Activated CD8-positive, alpha-beta T cell treated with anti-CD3 and anti-CD28 coated beads for 36 hours (primary cell): Measurements from ENCODE around the gene TTC39B. TPM values are rescaled to one million over a fixed set of nuclear protein-coding genes. Genes with fewer than 3 reads are reported as not detected.

Experiments
- ATAC-seq: fragments of 200-7000 bp; cut with Tn5 transposase; one replicate; pipeline ENCODE4 v1.10.0; 2021; ENCODE audit warnings: mild to moderate bottlenecking, moderate library complexity
- CTCF ChIA-PET: fragments of 350-600 bp; sonication (Branson Sonifier 250); formaldehyde crosslinking; loops from one replicate; lab custom pipeline; 2021; ENCODE audit warnings: antibody characterized with exemption; lab: Charles Lee
- POLR2A ChIA-PET: fragments of 350-600 bp; sonication (Branson Sonifier 250); formaldehyde crosslinking; loops from one replicate; lab custom pipeline; 2021; ENCODE audit warnings: antibody characterized with exemption; lab: Charles Lee
- DNase-seq: peaks from one replicate; pipeline ENCODE4 v3.0.0-alpha.2; 2020
- H3K27ac Mint-ChIP-seq: one replicate; pipeline ENCODE4 v1.8.0; 2021; ENCODE audit warnings: mild to moderate bottlenecking, mixed read lengths
- H3K27me3 Mint-ChIP-seq: one replicate; pipeline ENCODE4 v1.8.0; 2021; ENCODE audit warnings: mixed read lengths
- H3K36me3 Mint-ChIP-seq: one replicate; pipeline ENCODE4 v1.8.0; 2021; ENCODE audit warnings: low read depth, mixed read lengths
- H3K4me1 Mint-ChIP-seq: one replicate; pipeline ENCODE4 v1.8.0; 2021; ENCODE audit warnings: low read depth, mixed read lengths
- H3K4me3 Mint-ChIP-seq: one replicate; pipeline ENCODE4 v1.8.0; 2021; ENCODE audit warnings: mild to moderate bottlenecking, moderate library complexity, mixed read lengths
- H3K9me3 Mint-ChIP-seq: one replicate; pipeline ENCODE4 v1.8.0; 2021; ENCODE audit warnings: mixed read lengths
- intact Hi-C: fragments of 100-400 bp; cut with micrococcal nuclease; formaldehyde crosslinking; loops from one replicate; pipeline ENCODE4 v1.10.0; 2022
- total RNA-seq, 2 experiments: library from RNA; stranded (reverse); gene quantifications; one replicate each; pipeline ENCODE4 v1.2.3, GENCODE V29; 2021
- TF ChIP-seq, protein P1 (sequence below): fragments of 200-600 bp; IDR thresholded peaks from one replicate; pipeline ENCODE4 v1.8.0; 2022; ENCODE audit warnings: antibody characterized with exemption, mild to moderate bottlenecking

Gene TTC39B
- total RNA-seq, 2 experiments from 2014 or later = 17.8 to 18.5 TPM

GRCh38 chr9:15144622-15145061 is 162.4 kb downstream of the TTC39B start:
- H3K27ac Mint-ChIP-seq = no peak overlapping the region
- TF ChIP-seq, protein P1, sequence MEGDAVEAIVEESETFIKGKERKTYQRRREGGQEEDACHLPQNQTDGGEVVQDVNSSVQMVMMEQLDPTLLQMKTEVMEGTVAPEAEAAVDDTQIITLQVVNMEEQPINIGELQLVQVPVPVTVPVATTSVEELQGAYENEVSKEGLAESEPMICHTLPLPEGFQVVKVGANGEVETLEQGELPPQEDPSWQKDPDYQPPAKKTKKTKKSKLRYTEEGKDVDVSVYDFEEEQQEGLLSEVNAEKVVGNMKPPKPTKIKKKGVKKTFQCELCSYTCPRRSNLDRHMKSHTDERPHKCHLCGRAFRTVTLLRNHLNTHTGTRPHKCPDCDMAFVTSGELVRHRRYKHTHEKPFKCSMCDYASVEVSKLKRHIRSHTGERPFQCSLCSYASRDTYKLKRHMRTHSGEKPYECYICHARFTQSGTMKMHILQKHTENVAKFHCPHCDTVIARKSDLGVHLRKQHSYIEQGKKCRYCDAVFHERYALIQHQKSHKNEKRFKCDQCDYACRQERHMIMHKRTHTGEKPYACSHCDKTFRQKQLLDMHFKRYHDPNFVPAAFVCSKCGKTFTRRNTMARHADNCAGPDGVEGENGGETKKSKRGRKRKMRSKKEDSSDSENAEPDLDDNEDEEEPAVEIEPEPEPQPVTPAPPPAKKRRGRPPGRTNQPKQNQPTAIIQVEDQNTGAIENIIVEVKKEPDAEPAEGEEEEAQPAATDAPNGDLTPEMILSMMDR = no peak
- no peaks in the 10 kb centered on the region for H3K27me3 Mint-ChIP-seq
- POLR2A ChIA-PET = no interaction called here
- H3K4me3 Mint-ChIP-seq = no peak overlapping the region
- CTCF ChIA-PET = no interaction called here
- no peaks in the 10 kb centered on the region for H3K36me3 Mint-ChIP-seq
- ATAC-seq = no peak
- DNase-seq = no peak
- H3K9me3 Mint-ChIP-seq = no peaks in the 10 kb centered on the region
- no peaks in the 10 kb centered on the region for H3K4me1 Mint-ChIP-seq
- intact Hi-C loops = no loop called here

DNA sequence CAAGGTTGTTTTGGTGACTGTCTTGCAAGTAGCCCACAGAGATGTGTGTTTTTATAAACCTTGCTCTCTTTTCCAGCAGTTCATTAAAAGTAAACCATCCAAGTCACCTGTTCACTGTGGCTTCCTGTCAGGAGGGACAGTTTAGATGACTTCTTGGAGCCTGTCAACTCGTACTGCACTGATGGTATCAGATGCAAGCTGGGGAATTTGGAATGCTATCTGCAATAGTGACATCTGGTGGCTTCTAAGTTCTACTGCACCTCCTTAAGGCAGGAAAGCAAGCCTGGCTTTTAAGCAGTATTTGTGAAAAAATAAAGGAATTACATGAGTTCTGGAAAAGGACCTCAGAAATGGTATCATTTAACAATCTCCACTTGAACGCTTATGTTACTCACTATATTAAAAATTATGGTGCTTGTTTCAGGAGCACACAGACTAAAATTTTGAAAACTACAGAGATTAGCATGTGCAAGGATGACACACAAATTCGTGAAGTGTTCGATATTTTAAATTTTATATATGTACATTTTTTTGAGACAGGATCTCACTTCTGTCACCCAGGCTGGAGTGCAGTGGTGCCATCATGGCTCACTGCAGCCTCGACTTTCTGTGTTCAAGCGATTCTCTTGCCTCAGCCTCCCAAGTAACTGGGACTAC is 164.0 kb downstream of the TTC39B start:
- ATAC-seq = peak; percentile 84
- POLR2A ChIA-PET = no interaction called here

DNA sequence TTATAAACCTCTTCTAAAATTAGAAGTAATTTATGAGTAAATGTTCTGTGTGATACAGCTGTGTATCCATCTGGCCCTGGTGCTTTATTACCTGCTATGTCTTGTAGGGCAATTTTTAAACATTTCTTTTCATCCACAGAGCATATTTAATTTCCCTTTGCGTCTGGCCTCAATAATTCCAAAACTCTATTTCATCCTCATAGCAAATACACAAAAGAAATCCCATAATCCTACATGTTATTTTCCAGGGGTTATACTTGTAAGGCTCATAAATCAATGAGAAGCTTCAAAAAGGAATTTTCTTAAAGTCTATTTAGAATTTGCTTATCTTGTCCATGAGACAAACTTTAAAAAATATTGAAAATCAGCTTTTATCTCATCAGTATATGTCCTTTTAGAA is 167.0 kb downstream of the TTC39B start:
- TF ChIP-seq, protein P1 = no peak
- intact Hi-C loops = no loop called here
- Mint-ChIP-seq H3K9me3 (no peaks in the 10 kb centered on the region), H3K4me3 (no peak overlapping the region), H3K27ac (no peak overlapping the region), H3K36me3 (no peaks in the 10 kb centered on the region), H3K4me1 (no peaks in the 10 kb centered on the region), H3K27me3 (no peaks in the 10 kb centered on the region)
- DNase-seq (no peak), ATAC-seq (no peak)
- ChIA-PET POLR2A (no interaction called here), CTCF (interaction anchor here (1.0 kb wide), 1 partner anchor 35 kb away, joined by 3 read pairs; no protein-coding TSS in a partner anchor)

More for the DNA sequence above, 164.0 kb downstream of the TTC39B start:
- Mint-ChIP-seq H3K4me3 (no peak overlapping the region), H3K36me3 (no peaks in the 10 kb centered on the region), H3K9me3 (no peaks in the 10 kb centered on the region), H3K27ac (no peak overlapping the region), H3K27me3 (no peaks in the 10 kb centered on the region), H3K4me1 (no peaks in the 10 kb centered on the region)
- DNase-seq = no peak
- CTCF ChIA-PET = interaction anchor here (0.6 to 1.3 kb wide), 8 partner anchors 12 to 527 kb away, joined by 3 to 6 read pairs (median 3); no protein-coding TSS in a partner anchor
- intact Hi-C loops = no loop called here
- TF ChIP-seq, protein P1 = peak; percentile 81

DNA sequence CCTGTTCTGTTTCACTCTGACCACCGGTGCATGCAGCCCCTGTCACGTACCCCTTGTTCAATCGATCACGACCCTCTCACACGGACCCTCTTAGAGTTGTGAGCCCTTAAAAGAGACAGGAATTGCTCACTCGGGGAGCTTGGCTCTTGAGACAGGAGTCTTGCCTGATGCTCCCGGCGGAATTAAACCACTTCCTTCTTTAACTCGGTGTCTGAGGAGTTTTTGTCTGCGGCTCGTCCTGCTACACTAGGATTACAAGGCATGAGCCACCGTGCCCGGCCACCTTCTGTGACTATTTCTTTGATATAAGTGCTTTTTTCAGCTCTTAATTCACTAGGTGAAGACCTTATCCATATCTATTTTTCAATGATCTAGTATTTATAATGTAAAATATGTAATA is 167.5 kb downstream of the TTC39B start:
- H3K4me3 Mint-ChIP-seq = no peak overlapping the region
- no peaks in the 10 kb centered on the region for H3K4me1 Mint-ChIP-seq
- H3K27ac Mint-ChIP-seq = no peak overlapping the region
- no peaks in the 10 kb centered on the region for H3K9me3 Mint-ChIP-seq
- TF ChIP-seq, protein P1 = no peak
- ChIA-PET POLR2A (no interaction called here), CTCF (interaction anchor here (1.0 kb wide), 1 partner anchor 34 kb away, joined by 3 read pairs; no protein-coding TSS in a partner anchor)
- intact Hi-C loops = loop anchor here (10.0 kb wide), 1 partner anchor 525 kb away; no protein-coding TSS in a partner anchor
- H3K27me3 Mint-ChIP-seq = no peaks in the 10 kb centered on the region
- H3K36me3 Mint-ChIP-seq = no peaks in the 10 kb centered on the region
- ATAC-seq (no peak), DNase-seq (no peak)

DNA sequence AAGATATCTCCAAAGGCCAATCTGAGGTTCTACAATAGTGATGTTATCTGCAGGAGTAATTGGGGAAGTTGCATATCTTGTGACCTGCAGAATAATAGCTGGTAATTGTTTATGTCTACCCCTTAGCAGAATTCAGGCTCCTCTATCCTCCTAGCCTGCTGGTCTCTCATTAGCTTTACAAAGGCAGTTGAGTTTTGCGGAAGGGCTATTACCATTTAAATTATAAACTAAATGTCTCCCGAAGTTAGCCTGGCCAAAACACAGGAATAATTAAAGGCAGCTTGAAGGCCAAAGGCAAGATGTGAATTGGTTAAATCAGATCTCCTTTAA is 168.7 kb downstream of the TTC39B start:
- ATAC-seq = no peak
- no peak overlapping the region for H3K27ac Mint-ChIP-seq
- CTCF ChIA-PET = interaction anchor here (1.7 kb wide), 1 partner anchor 34 kb away, joined by 7 read pairs; no protein-coding TSS in a partner anchor
- H3K27me3 Mint-ChIP-seq = no peaks in the 10 kb centered on the region
- no peaks in the 10 kb centered on the region for H3K4me1 Mint-ChIP-seq
- H3K9me3 Mint-ChIP-seq = no peaks in the 10 kb centered on the region
- no peaks in the 10 kb centered on the region for H3K36me3 Mint-ChIP-seq
- H3K4me3 Mint-ChIP-seq = no peak overlapping the region
- intact Hi-C loops = loop anchor here (10.0 kb wide), 1 partner anchor 524 kb away; no protein-coding TSS in a partner anchor
- POLR2A ChIA-PET = no interaction called here
- DNase-seq = no peak
- TF ChIP-seq, protein P1 = no peak
